Karpas-422 (cell line): ENCODE data around the gene NRTN. TPM values are rescaled to one million over a fixed set of nuclear protein-coding genes. Genes with fewer than 3 reads are reported as not detected.

ENCODE experiments used
- DNase-seq: peaks from one replicate; pipeline ENCODE4 v3.0.0-alpha.2; 2015
- H2AFZ ChIP-seq: fragments of 200-600 bp; sonication (generic); 2 replicates; pipeline ENCODE4 v1.6.1; 2014; ENCODE audit warnings: antibody characterized with exemption, low read length, mixed read lengths
- H3K27ac ChIP-seq: fragments of 200-600 bp; sonication (generic); 2 replicates; pipeline ENCODE4 v1.5.1; 2014; ENCODE audit warnings: mild to moderate bottlenecking, low read length, moderate library complexity
- H3K27me3 ChIP-seq: fragments of 200-600 bp; sonication (generic); 2 replicates; pipeline ENCODE4 v1.6.1; 2014; ENCODE audit warnings: low read length, mixed read lengths
- H3K36me3 ChIP-seq: fragments of 200-600 bp; sonication (generic); 2 replicates; pipeline ENCODE4 v1.6.1; 2014; ENCODE audit warnings: low read length, mixed read lengths; ENCODE audit not compliant: insufficient read depth
- H3K4me1 ChIP-seq: fragments of 200-600 bp; sonication (generic); 2 replicates; pipeline ENCODE4 v1.6.1; 2014; ENCODE audit warnings: mild to moderate bottlenecking, low read length, mixed read lengths
- H3K4me2 ChIP-seq: fragments of 200-600 bp; sonication (generic); 2 replicates; pipeline ENCODE4 v1.6.1; 2014; ENCODE audit warnings: low read length, low read depth, mild to moderate bottlenecking; ENCODE audit not compliant: poor library complexity, severe bottlenecking
- H3K4me3 ChIP-seq: fragments of 200-600 bp; sonication (generic); 2 replicates; pipeline ENCODE4 v1.5.1; 2014; ENCODE audit warnings: mild to moderate bottlenecking, antibody characterized with exemption, low read length, mixed read lengths
- H3K79me2 ChIP-seq: fragments of 200-600 bp; sonication (generic); 2 replicates; pipeline ENCODE4 v1.6.1; 2014; ENCODE audit warnings: mild to moderate bottlenecking, low read length, mixed read lengths
- H3K9ac ChIP-seq: fragments of 200-600 bp; sonication (generic); 2 replicates; pipeline ENCODE4 v1.6.0; 2014; ENCODE audit warnings: low read length
- H3K9me2 ChIP-seq: fragments of 200-600 bp; sonication (generic), shearing (Covaris generic); replicated peaks from 2 replicates; pipeline ENCODE4 v1.6.0; 2014; ENCODE audit warnings: mild to moderate bottlenecking, low read length, moderate library complexity; ENCODE audit not compliant: insufficient read depth
- H3K9me3 ChIP-seq: fragments of 300-700, 200-600 bp; sonication (generic); 2 replicates; pipeline ENCODE4 v1.6.1; 2014; ENCODE audit warnings: low read length, mixed read lengths
- H4K20me1 ChIP-seq: fragments of 200-600 bp; sonication (generic); 2 replicates; pipeline ENCODE4 v1.6.1; 2014; ENCODE audit warnings: mild to moderate bottlenecking, antibody characterized with exemption, low read length, low read depth; ENCODE audit not compliant: insufficient read depth
- total RNA-seq: library from RNA; depleted of rRNA; stranded (reverse); fragments of >200 nt; shearing (Covaris generic); gene quantifications from 2 replicates; pipeline ENCODE4 v1.2.3, GENCODE V29; 2014; ENCODE audit warnings: low replicate concordance

The NRTN gene
- total RNA-seq, 1 experiment from 2014 or later = not detected

DNA sequence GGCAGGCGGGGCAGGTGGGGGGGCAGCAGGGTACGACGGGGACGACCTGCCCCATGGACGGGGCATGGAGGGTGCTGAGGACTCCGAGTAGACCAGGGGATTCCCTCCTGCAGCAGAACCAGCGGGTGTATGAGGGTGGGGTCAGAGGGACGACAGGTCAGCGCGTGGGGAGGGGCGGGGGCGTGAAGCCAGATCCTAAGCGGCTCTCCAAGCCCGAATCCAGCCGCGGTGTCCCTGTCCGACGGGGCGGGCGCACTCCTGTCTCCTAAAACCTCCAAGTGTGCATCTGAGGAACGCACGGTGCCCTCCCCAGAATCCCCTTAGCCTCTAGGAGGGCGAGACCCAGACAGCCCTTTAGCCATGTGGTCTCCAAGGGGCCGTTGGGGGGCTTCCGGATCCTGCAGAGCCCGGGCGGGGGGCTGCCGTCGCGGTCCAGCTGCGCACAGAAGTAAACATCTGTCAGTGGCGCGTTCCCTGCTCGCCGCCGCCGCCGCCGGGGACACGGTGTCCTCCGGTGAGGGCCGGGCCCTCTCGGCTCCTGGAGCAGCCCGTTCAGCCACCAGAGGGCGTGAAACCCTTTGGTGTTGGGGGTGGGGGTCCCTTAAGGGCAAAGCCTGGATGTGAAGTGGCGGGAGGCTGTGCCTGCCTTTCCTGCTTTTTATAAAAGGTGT, 730 bp downstream of the NRTN start:
- no peaks in the 10 kb centered on the region for H3K27me3 ChIP-seq
- no peak overlapping the region for H3K9ac ChIP-seq
- H3K4me3 ChIP-seq = no peak overlapping the region
- no peaks in the 10 kb centered on the region for H3K9me3 ChIP-seq
- H3K4me2 ChIP-seq = no peak overlapping the region
- no peaks in the 10 kb centered on the region for H3K36me3 ChIP-seq
- H3K9me2 ChIP-seq = no peaks in the 10 kb centered on the region
- no peaks in the 10 kb centered on the region for H4K20me1 ChIP-seq
- peak; percentile 76 for DNase-seq
- no peak overlapping the region for H2AFZ ChIP-seq
- H3K79me2 ChIP-seq = no peaks in the 10 kb centered on the region
- peaks cover 10% of the 10 kb centered on the region for H3K4me1 ChIP-seq
- H3K27ac ChIP-seq = no peak overlapping the region

DNA sequence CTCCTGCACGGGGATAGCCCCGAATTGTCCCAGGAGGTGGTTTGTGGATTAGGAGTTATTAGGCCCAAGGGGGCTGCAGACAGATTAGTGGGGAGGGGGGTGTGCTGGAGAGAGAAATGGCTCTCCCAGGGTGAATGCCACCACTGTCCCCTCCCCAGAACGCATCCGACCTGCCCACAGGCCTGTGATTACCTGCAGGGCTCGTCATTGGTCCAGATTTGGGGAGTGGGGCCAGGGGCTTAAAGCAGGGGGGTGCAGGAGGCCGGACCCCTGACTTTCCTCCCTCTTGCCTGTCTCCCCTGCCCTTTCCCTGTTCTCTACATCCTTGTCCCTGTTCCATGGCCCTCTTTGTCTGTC, 1.2 kb downstream of the NRTN start:
- Histone ChIP-seq H3K4me3 (no peak overlapping the region), H4K20me1 (no peaks in the 10 kb centered on the region), H3K9me2 (no peaks in the 10 kb centered on the region), H3K4me1 (peaks cover 10% of the 10 kb centered on the region), H3K36me3 (no peaks in the 10 kb centered on the region), H3K27me3 (no peaks in the 10 kb centered on the region), H3K9ac (no peak overlapping the region), H2AFZ (no peak overlapping the region), H3K4me2 (no peak overlapping the region), H3K9me3 (no peaks in the 10 kb centered on the region), H3K27ac (no peak overlapping the region), H3K79me2 (no peaks in the 10 kb centered on the region)
- DNase-seq = no peak

DNA sequence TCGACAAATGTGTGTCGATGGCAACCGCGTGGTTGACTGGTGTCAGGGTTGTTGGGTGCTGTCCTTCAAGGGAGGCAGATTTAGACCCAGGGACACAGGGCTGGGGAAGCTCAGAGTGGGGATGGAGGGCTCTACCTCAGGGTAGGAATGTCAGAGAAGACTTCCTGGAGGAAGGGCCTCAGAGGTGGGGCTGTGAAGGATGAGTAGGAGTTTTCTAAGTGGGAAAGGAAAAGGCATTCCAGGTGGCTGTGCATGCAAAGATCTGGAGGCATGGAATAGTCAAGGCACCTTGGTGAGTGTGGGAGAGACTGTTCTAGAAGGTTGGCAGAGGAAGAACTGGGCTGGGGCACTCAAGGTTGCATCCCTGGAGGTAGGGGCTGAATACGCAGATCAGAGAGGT, 2.0 kb downstream of the NRTN start:
- H4K20me1 ChIP-seq = no peaks in the 10 kb centered on the region
- H3K27ac ChIP-seq = no peak overlapping the region
- H3K36me3 ChIP-seq = no peaks in the 10 kb centered on the region
- no peak overlapping the region for H2AFZ ChIP-seq
- H3K79me2 ChIP-seq = no peaks in the 10 kb centered on the region
- H3K9me3 ChIP-seq = no peaks in the 10 kb centered on the region
- DNase-seq = no peak
- H3K9ac ChIP-seq = no peak overlapping the region
- no peak overlapping the region for H3K4me2 ChIP-seq
- no peaks in the 10 kb centered on the region for H3K27me3 ChIP-seq
- H3K4me1 ChIP-seq = peaks cover 10% of the 10 kb centered on the region
- H3K4me3 ChIP-seq = no peak overlapping the region
- no peaks in the 10 kb centered on the region for H3K9me2 ChIP-seq

DNA sequence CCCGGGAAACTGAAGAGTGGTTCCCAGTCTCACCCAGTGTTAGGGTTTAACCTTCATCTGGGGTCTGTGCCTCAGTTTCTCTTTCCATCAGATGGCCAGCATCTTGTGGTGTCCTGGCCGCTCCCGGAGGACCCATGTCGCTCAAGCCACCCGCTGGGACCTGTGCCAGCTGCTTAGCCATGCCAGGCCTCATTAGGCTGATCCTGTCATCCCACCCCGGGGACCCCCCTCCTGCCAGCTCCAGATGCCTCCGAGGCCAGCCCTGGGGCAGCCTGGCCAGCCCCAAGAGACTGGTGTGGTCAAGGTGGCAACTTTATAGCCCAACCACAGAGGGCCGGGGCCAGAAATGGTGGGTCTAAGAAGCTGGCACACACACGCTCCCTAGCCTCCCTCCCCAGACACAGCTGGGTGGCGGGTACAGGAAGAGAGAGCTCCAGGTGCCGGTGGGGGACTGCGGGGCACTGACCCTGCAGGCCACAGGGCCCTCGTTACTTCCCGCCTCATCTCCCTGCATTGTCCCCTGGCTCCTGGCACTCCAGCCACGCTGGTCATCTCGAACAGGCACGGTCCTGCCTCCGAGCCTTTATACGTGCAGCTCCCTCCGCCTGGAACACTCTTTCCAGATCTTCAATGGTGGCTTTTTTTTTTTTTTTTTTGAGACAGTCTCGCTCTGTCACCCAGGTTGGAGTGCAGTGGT, 3.4 kb downstream of the NRTN start:
- no peaks in the 10 kb centered on the region for H3K36me3 ChIP-seq
- DNase-seq = no peak
- no peaks in the 10 kb centered on the region for H3K9me2 ChIP-seq
- H4K20me1 ChIP-seq = no peaks in the 10 kb centered on the region
- H3K4me1 ChIP-seq = peaks cover 10% of the 10 kb centered on the region
- no peak overlapping the region for H3K4me2 ChIP-seq
- no peaks in the 10 kb centered on the region for H3K27me3 ChIP-seq
- no peak overlapping the region for H3K27ac ChIP-seq
- no peaks in the 10 kb centered on the region for H3K9me3 ChIP-seq
- H3K4me3 ChIP-seq = no peak overlapping the region
- no peaks in the 10 kb centered on the region for H3K79me2 ChIP-seq
- H2AFZ ChIP-seq = no peak overlapping the region
- H3K9ac ChIP-seq = no peak overlapping the region

DNA sequence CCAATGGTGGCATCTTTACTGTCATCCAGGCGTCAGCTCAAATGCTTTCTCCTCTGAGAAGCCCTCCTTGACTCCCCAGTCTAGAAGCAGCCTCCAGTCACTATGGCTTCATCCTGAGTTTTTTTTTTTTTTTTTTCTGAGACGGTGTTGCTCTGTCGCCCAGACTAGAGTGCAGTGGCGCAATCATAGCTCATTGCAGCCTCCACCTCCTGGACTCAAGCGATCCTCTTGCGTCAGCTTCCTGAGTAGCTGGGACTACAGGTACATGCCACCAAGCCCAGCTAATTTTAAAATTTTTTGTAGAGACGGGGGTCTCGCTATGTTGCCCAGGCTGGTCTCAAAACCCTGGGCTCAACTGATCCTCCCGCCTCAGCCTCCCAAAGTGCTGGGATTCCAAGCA, 4.2 kb downstream of the NRTN start:
- Histone ChIP-seq H3K36me3 (no peaks in the 10 kb centered on the region), H3K9me3 (no peaks in the 10 kb centered on the region), H3K4me2 (no peak overlapping the region), H3K4me3 (no peak overlapping the region), H3K4me1 (peaks cover 6% of the 10 kb centered on the region), H2AFZ (no peak overlapping the region), H3K27ac (no peak overlapping the region), H3K9me2 (no peaks in the 10 kb centered on the region), H3K27me3 (no peaks in the 10 kb centered on the region), H4K20me1 (no peaks in the 10 kb centered on the region), H3K9ac (no peak overlapping the region), H3K79me2 (no peaks in the 10 kb centered on the region)
- no peak for DNase-seq

DNA sequence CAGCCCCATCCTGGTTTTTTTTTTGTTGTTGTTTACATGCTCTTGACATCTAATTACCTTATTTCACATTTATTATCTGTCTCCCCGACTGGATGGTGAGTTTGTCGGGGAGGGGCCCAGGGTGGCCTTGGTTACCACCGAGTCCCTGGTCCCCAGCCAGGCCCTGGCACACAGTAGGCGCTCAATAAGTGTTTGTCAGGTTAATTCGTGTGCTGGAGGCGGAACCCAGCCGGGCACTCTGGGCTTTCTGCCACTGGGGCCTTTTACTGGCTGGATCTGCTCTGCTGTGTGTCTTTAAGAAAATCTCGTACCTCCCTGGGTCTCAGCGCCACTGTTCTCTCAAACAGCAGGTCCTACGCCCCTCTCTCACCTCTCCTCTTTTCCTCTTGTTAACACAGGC, 4.6 kb downstream of the NRTN start:
- Histone ChIP-seq H3K4me3 (no peak overlapping the region), H3K4me1 (peaks cover 2% of the 10 kb centered on the region), H3K9me3 (no peaks in the 10 kb centered on the region), H3K27me3 (no peaks in the 10 kb centered on the region), H3K36me3 (no peaks in the 10 kb centered on the region), H3K9me2 (no peaks in the 10 kb centered on the region), H4K20me1 (no peaks in the 10 kb centered on the region), H3K4me2 (no peak overlapping the region), H3K27ac (no peak overlapping the region), H3K79me2 (no peaks in the 10 kb centered on the region), H2AFZ (no peak overlapping the region), H3K9ac (no peak overlapping the region)
- DNase-seq = no peak

DNA sequence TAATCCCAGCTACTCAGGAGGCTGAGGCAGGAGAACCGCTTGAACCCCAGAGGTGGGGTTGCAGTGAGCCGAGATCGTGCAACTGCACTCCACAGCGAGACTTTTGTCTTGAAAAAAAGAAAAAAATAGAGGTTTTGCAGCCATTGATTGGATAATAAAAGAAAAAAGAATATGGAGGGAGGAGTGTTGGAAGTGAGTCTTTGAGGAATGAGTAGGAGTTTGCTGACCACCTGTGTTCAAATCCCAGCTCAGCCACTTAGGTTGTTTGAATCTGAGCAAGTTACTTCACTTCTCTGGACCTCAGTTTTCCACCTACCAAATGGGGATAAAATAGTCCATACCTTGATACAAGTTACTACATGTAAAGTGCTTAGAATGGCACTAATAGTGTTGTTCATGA, 6.2 kb downstream of the NRTN start:
- no peak for DNase-seq
- no peaks in the 10 kb centered on the region for H3K9me2 ChIP-seq
- H3K4me3 ChIP-seq = no peak overlapping the region
- H4K20me1 ChIP-seq = no peaks in the 10 kb centered on the region
- H3K27ac ChIP-seq = no peak overlapping the region
- H3K4me2 ChIP-seq = no peak overlapping the region
- H3K27me3 ChIP-seq = no peaks in the 10 kb centered on the region
- no peaks in the 10 kb centered on the region for H3K36me3 ChIP-seq
- H3K4me1 ChIP-seq = no peaks in the 10 kb centered on the region
- no peak overlapping the region for H2AFZ ChIP-seq
- no peak overlapping the region for H3K9ac ChIP-seq
- H3K9me3 ChIP-seq = no peaks in the 10 kb centered on the region
- no peaks in the 10 kb centered on the region for H3K79me2 ChIP-seq

DNA sequence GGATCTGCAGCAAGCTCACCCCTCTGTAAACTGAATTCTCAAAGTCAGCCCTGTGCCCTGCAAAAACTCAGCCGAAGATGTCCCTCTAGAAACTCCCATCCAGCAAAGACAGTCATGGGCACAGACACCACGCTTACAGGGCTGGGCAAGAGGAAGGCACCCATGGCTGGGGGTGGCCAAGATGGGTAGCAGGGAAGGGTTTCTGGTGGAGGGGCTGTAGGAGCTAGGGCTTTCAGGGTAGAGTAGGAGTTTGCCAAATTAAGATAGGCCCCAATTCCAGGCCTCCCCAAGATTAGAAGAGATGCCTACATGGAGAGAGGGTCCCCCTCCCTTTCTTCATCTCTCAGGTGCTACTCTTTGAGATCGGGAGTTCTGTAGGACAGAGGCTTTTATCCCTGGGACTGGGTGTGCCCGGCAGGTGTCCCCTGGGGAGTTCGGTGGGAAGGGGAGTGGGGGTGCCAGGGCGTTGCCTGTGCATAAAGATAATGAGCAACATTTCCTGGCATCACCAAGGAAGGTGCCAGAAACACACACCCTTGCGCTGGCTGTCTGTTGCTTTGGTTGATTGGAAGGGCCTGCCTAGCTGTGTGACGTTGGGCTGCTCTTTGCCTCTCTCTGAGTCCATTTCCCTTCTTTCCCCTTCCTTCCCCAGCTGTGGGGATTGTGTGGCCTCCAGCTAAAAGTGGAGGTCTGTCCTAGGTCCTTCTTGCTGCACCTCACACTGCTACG, 9.4 kb downstream of the NRTN start:
- Histone ChIP-seq H3K9me2 (no peaks in the 10 kb centered on the region), H3K79me2 (no peaks in the 10 kb centered on the region), H3K4me2 (no peak overlapping the region), H3K36me3 (no peaks in the 10 kb centered on the region), H3K27ac (no peak overlapping the region), H3K27me3 (no peaks in the 10 kb centered on the region), H3K4me1 (no peaks in the 10 kb centered on the region), H4K20me1 (no peaks in the 10 kb centered on the region), H3K9ac (no peak overlapping the region), H2AFZ (no peak overlapping the region), H3K9me3 (no peaks in the 10 kb centered on the region), H3K4me3 (no peak overlapping the region)
- no peak for DNase-seq
